Small intestine (tissue), 7 donors: ENCODE measurements around the gene MEG3. TPM values are rescaled to one million over a fixed set of nuclear protein-coding genes. Genes with fewer than 3 reads are reported as not detected.

Source experiments
- DNase-seq, 2 donors: peaks; one replicate each; pipeline versions ENCODE4 v3.0.0 to v3.0.0-alpha.2; 2013
- FAIRE-seq: peaks from 2 replicates; lab custom pipeline; 2012; peaks lifted over from hg19 to GRCh38; lab: Jason Lieb, UNC
- H3K27ac ChIP-seq, 3 donors: one replicate each; pipeline ENCODE4 v1.5.1; 2013; ENCODE audit warnings: low read length in 2 of 3, mild to moderate bottlenecking in 2 of 3, control low read depth in 1 of 3, inconsistent platforms in 1 of 3, low read depth in 1 of 3, moderate library complexity in 1 of 3
- H3K27me3 ChIP-seq, 3 donors: one replicate each; pipeline ENCODE4 v1.6.1; 2013; ENCODE audit warnings: low read length in 3 of 3, inconsistent platforms in 1 of 3; ENCODE audit not compliant: control insufficient read depth in 3 of 3, insufficient read depth in 3 of 3
- H3K36me3 ChIP-seq, 3 donors: one replicate each; pipeline ENCODE4 v1.6.1; 2013; ENCODE audit warnings: low read length in 3 of 3, inconsistent platforms in 1 of 3, low read depth in 1 of 3, mild to moderate bottlenecking in 1 of 3, moderate library complexity in 1 of 3; ENCODE audit not compliant: control insufficient read depth in 3 of 3, insufficient read depth in 2 of 3
- H3K4me1 ChIP-seq, 3 donors: one replicate each; pipeline ENCODE4 v1.6.1; 2013; ENCODE audit warnings: low read length in 2 of 3, inconsistent platforms in 1 of 3, low read depth in 1 of 3, mild to moderate bottlenecking in 1 of 3, moderate library complexity in 1 of 3; ENCODE audit not compliant: control insufficient read depth in 3 of 3, insufficient read depth in 2 of 3
- H3K4me3 ChIP-seq, 3 donors: one replicate each; pipeline ENCODE4 v1.5.1; 2013; ENCODE audit warnings: low read length in 3 of 3, control low read depth in 1 of 3, inconsistent platforms in 1 of 3, low read depth in 1 of 3, mild to moderate bottlenecking in 1 of 3, moderate library complexity in 1 of 3
- H3K9me3 ChIP-seq, 2 donors: one replicate each; pipeline ENCODE4 v1.6.1; 2013; ENCODE audit warnings: low read depth in 1 of 2, low read length in 1 of 2; ENCODE audit not compliant: control insufficient read depth in 2 of 2, insufficient read depth in 1 of 2
- WGBS, 3 donors: extraction: QIAGEN DNeasy Blood & Tissue Kit; methylation state at CpG; one replicate each; pipeline ENCODE4 v1.1.7; 2013; 5-methylcytosine and 5-hydroxymethylcytosine counted together
- polyA plus RNA-seq, 4 donors: library from polyadenylated mRNA; stranded (reverse) in 3 of 4; unstranded in 1 of 4; fragments of 200-250 nt in 3 of 4; fragments of 120-200 nt in 1 of 4; gene quantifications; one replicate each; pipeline versions ENCODE4 v1.2.1 to v1.2.3, GENCODE V29; 2013
- donor health status: healthy with polysubstance abuse.
- donor health status: control.
- donor health status: control.
- donor health status: Bipolar disorder and iron deficiency.
- donor health status: healthy.

The MEG3 gene
- polyA plus RNA-seq, 4 donors = 5.1 to 86.5 (median 14.6) TPM

- 83 to 90% (median 83%) methylated on average over 12 of the region's 12 CpGs for WGBS, 3 donors
- no peak overlapping the region for H3K4me3 ChIP-seq
- H3K9me3 ChIP-seq = no peaks in the 10 kb centered on the region
- H3K27ac ChIP-seq = no peak overlapping the region
- peaks cover 0 to 22% (median 0%) of the 10 kb centered on the region in 3 donors for H3K36me3 ChIP-seq
- no peaks in the 10 kb centered on the region for H3K4me1 ChIP-seq
- DNase-seq (no peak), FAIRE-seq (no peak)
- peaks cover 0 to 5% (median 0%) of the 10 kb centered on the region in 3 donors for H3K27me3 ChIP-seq
Measured at GRCh38 chr14:100836311-100836805, 10.4 kb downstream of the MEG3 start.

GRCh38 chr14:100836941-100837804 is 11.3 kb downstream of the MEG3 start:
- WGBS, 3 donors = 70 to 77% (median 74%) methylated on average over 24 to 26 of the region's 26 CpGs
- Histone ChIP-seq H3K4me3 (no peak overlapping the region), H3K27me3 (peaks cover 0 to 5% (median 0%) of the 10 kb centered on the region in 3 donors), H3K9me3 (no peaks in the 10 kb centered on the region), H3K27ac (no peak overlapping the region), H3K36me3 (peaks cover 0 to 21% (median 0%) of the 10 kb centered on the region in 3 donors), H3K4me1 (no peaks in the 10 kb centered on the region)
- DNase-seq (no peak), FAIRE-seq (no peak)

- DNase-seq = no peak
- Histone ChIP-seq H3K9me3 (no peaks in the 10 kb centered on the region), H3K4me3 (no peak overlapping the region), H3K36me3 (peaks cover 0 to 18% (median 0%) of the 10 kb centered on the region in 3 donors), H3K4me1 (no peaks in the 10 kb centered on the region), H3K27ac (no peak overlapping the region), H3K27me3 (peaks cover 0 to 2% (median 0%) of the 10 kb centered on the region in 3 donors)
- no peak for FAIRE-seq
- 66 to 73% (median 68%) methylated on average over 8 of the region's 8 CpGs for WGBS, 3 donors
Measured at GRCh38 chr14:100837805-100838350, 12.0 kb downstream of the MEG3 start.

GRCh38 chr14:100838493-100839314 is 12.8 kb downstream of the MEG3 start:
- Histone ChIP-seq H3K4me1 (no peaks in the 10 kb centered on the region), H3K4me3 (no peak overlapping the region), H3K27me3 (no peaks in the 10 kb centered on the region), H3K9me3 (no peaks in the 10 kb centered on the region), H3K36me3 (peaks cover 0 to 18% (median 0%) of the 10 kb centered on the region in 3 donors), H3K27ac (no peak overlapping the region)
- 70 to 80% (median 73%) methylated on average over 14 of the region's 14 CpGs for WGBS, 3 donors
- DNase-seq (no peak), FAIRE-seq (no peak)

GRCh38 chr14:100839315-100839585 is 13.3 kb downstream of the MEG3 start:
- Histone ChIP-seq H3K9me3 (no peaks in the 10 kb centered on the region), H3K36me3 (peaks cover 0 to 15% (median 0%) of the 10 kb centered on the region in 3 donors), H3K27me3 (no peaks in the 10 kb centered on the region), H3K27ac (no peak overlapping the region), H3K4me1 (no peaks in the 10 kb centered on the region), H3K4me3 (no peak overlapping the region)
- WGBS, 3 donors = 39 to 59% (median 55%) methylated on average over 4 of the region's 4 CpGs
- DNase-seq (no peak), FAIRE-seq (no peak)

GRCh38 chr14:100839681-100840111 is 13.8 kb downstream of the MEG3 start:
- WGBS, 3 donors = 61 to 76% (median 75%) methylated on average over 14 of the region's 14 CpGs
- H3K27ac ChIP-seq = no peak overlapping the region
- no peak for FAIRE-seq

GRCh38 chr14:100840286-100841065 is 14.6 kb downstream of the MEG3 start:
- no peak for FAIRE-seq
- Histone ChIP-seq H3K27me3 (no peaks in the 10 kb centered on the region), H3K9me3 (no peaks in the 10 kb centered on the region), H3K27ac (no peak overlapping the region), H3K36me3 (peaks cover 0 to 16% (median 0%) of the 10 kb centered on the region in 3 donors), H3K4me1 (no peaks in the 10 kb centered on the region), H3K4me3 (no peak overlapping the region)
- no peak for DNase-seq
- WGBS, 3 donors = 78 to 89% (median 80%) methylated on average over 21 of the region's 21 CpGs

More at GRCh38 chr14:100839681-100840111, 13.8 kb downstream of the MEG3 start:
- no peak overlapping the region for H3K4me3 ChIP-seq
- peaks cover 0 to 16% (median 0%) of the 10 kb centered on the region in 3 donors for H3K36me3 ChIP-seq
- no peaks in the 10 kb centered on the region for H3K9me3 ChIP-seq
- DNase-seq = no peak
- H3K4me1 ChIP-seq = no peaks in the 10 kb centered on the region
- H3K27me3 ChIP-seq = no peaks in the 10 kb centered on the region
